ENCODE measurements around the gene LUC7L2.
"Not testable (repeated sequence)": the region's sequence is repeated elsewhere in the genome, so short reads cannot be mapped to it uniquely, and the experiment has no call there.

LUC7L2 gene

DNA sequence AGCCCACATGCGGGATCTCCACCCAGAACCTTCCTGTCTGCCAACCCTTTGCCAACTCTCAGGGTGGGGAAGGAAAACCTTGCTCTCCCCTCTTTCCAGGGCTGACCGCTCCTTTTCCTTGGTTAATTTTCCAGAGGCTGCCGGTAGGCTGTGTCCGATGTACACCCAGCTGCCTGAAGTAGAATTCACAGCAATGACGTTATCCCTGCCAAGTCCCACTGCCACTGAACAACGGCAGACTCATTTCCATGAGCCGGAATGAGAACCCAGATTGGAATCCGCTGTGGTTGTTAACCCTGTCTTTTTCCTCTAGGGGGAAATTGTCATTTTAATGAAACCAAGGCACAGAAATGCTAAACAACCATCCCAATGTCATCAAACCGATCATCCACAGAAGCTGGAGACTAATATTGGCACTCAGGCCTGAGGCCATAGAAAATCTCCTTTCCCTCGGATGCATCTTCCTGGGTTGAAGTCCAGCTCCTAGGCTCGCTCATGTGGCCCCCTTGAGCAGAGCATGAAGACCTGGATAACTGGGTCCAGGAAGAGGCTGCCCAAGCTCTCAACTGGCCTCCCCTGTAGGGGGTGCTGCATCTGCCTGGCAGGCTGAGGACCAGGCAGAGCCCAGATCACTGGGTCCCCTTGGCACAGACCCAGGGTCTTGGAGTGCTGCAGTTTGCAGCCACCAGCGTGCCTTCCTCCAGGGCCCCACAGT lies 93.4 kb downstream of the LUC7L2 start:
- no peak for DNase-seq

DNA sequence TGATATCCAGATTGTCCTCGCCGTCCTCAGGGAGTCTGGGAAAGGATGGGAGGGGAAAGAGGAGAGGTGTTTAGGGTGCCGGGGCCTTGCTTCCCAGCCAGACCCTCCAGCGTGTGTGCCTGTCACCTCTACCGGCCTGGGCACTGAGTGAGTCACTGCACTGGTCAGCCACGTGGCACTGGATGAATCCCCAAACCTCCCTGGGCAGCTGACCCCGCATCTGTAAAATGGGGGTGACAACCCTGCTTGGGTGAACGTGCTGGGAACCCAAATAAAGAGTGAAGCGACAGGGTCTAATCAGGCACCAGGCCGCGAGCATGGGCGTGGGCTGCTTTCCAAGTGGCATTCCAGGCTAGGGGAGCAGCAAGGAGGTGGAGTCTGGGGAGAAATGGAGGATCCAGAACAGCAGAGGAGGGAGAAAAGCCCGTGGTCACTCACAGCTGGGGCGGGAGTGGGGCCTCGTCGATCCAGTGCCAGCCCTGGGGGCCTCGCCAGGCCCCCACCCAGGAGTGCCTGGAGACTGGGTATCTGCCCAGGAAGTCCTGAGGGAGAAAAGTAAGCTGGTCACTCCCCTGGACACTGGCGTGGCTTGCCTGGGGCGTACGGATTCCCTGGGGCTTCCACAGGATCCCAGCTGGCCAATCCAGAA lies 94.1 kb downstream of the LUC7L2 start:
- no peak for DNase-seq

DNA sequence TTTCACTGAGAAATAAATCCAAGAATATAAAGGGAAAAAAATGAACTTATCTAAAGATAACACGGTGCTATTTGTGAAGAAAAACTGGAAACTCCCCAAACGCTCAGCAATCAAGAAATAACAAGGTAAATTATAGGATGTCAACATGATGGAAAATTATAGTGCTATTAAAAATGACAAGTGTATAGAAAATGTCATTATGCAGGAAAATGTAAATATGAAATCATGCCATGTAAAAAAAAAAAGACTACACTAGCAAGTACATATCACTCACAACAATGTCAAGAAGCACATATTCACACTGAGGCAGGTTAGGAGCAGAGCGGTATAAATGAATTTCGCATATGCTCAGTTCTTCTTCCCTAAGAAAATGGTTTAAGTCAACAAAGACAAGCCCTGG lies 96.1 kb downstream of the LUC7L2 start:
- DNase-seq: no peak

DNA sequence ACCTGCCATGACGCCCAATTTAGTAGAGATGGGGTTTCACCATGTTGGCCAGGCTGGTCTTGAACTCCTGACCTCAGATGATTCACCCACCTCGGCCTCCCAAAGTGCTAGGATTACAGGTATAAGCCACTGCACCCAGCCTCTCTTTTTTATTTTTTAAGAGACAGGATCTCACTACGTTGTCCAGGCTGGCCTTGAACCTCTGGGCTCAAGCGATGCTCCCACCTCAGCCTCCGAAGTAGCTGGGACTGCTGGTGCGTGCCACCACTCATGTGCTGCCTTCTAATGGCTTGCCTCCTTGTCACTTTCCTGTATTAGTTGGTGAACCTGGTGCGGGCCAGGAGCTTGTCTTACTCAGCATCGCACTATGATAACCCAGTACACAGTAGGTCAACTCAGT lies 96.8 kb downstream of the LUC7L2 start:
- no peak for DNase-seq

DNA sequence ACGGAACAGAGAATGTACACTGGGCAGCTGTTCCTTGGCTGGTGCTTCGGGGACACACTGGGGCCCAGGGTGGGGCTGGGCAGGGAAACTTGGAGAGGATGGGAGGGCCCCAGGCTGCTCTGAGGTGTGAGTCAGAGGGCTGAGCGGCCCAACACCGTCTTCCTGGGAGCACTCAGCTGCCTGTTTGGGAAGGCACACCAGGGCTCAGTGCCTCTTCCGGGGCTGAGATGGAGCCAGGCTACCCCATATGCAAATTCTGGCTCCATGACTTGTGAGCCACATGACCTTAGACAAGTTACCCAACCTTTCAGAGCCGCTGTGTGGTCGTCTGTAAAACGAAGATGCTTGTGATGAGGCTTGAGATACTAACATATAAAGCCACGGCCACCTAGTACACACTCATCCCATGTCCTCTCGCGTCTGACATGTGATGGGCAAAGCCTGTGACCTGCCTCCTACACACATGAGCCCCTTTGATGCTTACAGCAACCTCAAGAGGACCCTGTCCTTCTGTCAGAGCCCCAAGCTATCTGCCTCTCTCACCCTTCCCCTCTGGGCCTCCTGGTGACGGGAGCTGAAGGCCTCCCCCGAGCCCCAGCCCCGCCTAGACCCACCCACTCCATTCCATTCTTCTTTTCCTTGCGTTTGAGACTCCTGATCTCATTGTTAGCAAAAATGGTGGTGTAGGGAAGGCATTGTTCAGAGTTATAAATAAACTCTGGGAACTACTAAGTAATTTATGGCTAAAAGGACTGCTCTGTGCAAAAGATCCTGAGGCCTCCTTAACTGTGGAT lies 97.7 kb downstream of the LUC7L2 start:
- DNase-seq: no peak

DNA sequence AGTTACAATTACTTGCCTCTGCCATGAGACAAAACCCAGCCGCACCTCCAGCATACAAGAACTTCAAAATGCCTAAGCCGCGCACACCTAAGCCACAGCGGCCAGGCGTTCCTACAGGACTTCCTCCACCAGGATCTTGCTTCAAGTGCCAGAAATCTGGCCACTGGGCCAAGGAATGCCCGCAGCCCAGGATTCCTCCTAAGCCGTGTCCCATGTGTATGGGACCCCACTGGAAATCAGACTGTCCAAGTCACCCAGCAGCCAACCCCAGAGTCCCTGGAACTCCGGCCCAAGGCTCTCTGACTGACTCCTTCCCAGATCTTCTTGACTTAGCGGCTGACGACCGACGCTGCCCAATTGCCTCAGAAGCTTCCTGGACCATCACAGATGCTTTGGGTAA lies 103.7 kb downstream of the LUC7L2 start:
- not testable (repeated sequence) for DNase-seq

DNA sequence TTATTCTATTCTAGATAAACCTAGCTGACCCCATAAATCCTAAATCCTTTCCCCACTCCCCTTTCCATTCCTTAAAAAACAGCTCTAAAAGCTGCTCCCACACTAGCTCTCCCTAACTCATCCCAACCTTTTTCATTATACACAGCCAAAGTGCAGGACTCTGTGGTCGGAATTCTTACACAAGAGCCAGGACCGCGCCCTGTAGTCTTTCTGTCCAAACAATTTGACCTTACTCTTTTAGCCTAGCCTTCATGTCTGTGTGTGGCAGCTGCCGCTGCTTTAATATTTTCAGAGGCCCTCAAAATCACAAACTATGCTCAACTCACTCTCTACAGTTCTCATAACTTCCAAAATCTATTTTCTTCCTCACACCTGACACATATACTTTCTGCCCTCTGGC lies 104.8 kb downstream of the LUC7L2 start:
- DNase-seq: not testable (repeated sequence)

DNA sequence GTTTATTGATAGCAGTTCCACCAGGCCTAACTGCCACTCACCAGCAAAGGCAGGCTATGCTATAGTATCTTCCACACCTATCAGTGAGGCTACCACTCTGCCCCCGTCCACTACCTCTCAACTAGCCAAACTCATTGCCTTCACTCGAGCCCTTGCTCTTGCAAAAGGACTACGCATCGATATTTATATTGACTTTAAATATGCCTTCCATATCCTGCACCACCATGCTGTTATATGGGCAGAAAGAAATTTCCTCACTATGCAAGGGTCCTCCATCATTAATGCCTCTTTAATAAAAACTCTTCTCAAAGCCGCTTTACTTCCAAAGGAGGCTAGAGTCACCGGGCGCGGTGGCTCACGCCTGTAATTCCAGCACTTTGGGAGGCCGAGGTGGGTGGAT lies 105.4 kb downstream of the LUC7L2 start:
- DNase-seq: not testable (repeated sequence)

DNA sequence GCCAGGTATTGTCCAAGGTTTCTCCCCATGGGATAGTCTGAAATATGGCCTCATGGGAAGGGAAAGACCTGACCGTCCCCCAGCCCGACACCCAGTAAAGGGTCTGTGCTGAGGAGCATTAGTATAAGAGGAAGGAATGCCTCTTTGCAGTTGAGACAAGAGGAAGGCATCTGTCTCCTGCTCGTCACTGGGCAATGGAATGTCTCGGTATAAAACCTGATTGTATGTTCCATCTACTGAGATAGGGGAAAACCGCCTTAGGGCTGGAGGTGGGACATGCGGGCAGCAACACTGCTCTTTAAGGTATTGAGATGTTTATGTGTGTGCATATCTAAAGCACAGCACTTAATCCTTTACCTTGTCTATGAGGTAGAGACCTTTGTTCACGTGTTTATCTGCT lies 108.0 kb downstream of the LUC7L2 start:
- DNase-seq: not testable (repeated sequence)

DNA sequence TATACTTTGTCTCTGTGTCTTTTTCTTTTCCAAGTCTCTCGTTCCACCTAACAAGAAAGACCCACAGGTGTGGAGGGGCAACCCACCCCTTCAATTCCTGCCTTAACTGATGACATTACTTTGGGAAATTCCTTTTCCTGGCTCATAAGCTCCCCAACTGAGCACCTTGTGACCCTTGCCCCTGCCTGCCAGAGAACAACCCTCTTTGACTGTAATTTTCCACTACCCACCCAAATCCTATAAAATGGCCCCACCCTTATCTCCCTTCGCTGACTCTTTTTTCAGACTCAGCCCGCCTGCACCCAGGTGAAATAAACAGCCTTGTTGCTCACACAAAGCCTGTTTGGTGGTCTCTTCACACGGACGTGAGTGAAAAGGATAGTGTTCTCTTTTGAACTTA lies 108.6 kb downstream of the LUC7L2 start:
- not testable (repeated sequence) for DNase-seq

DNA sequence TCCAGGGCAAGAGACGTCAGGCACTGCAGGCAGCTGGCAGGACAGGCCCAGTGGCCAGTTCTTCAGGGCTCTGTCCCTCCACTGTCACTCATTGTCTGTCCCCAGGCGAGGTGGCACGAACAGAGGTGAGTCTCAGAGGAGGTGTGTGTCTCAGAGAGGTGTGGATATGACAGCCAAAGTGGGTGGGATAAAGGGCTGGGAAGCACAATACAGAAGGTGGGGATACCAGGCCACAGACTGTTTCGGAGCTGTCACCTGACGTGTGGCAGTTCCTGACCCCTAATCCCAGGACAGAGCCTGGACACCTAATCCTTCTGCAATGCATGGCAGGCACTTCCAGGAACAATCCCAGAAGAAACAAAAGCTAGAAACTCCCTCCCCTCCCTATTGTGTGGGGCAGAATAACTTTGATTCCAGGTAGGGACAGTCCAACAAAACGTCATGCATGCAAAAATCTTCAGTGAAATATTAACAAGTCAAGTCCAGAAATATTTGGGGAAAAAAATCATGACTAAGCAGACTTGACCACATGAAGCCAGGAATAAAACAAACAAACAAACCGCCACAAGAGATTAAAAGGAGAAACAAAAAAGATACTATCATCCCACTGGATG lies 112.2 kb downstream of the LUC7L2 start:
- DNase-seq: no peak

Data from NCI-H510A treated with DMSO at 0.1 percent for 48 hours (cell line).